Hepatic stellate cell (primary cell): ENCODE results near the gene MRTO4.
"Not testable (repeated sequence)": the region's sequence is repeated elsewhere in the genome, so short reads cannot be mapped to it uniquely, and the experiment has no call there.

Source experiments
- DNase-seq: peaks from one replicate; pipeline ENCODE4 v3.0.0; 2011; ENCODE audit warnings: low spot score

MRTO4 gene

GRCh38 chr1:19270343-19270730 is 18.7 kb downstream of the MRTO4 start:
- DNase-seq = not testable (repeated sequence)

GRCh38 chr1:19272064-19272463 is 20.5 kb downstream of the MRTO4 start:
- DNase-seq = no peak

- DNase-seq = no peak
Measured at GRCh38 chr1:19273106-19273843, 21.7 kb downstream of the MRTO4 start.

GRCh38 chr1:19273844-19274531 is 22.4 kb downstream of the MRTO4 start:
- not testable (repeated sequence) for DNase-seq

- DNase-seq = no peak
Measured at GRCh38 chr1:19274636-19275035, 23.0 kb downstream of the MRTO4 start.

- no peak for DNase-seq
Measured at GRCh38 chr1:19283891-19284290, 32.3 kb downstream of the MRTO4 start.

GRCh38 chr1:19284881-19285280 is 33.3 kb downstream of the MRTO4 start:
- no peak for DNase-seq

GRCh38 chr1:19285366-19285765 is 33.8 kb downstream of the MRTO4 start:
- not testable (repeated sequence) for DNase-seq

GRCh38 chr1:19285807-19286206 is 34.2 kb downstream of the MRTO4 start:
- not testable (repeated sequence) for DNase-seq

GRCh38 chr1:19287436-19288185 is 36.0 kb downstream of the MRTO4 start:
- no peak for DNase-seq

- peak; percentile 64 for DNase-seq
Measured at GRCh38 chr1:19288324-19289241, 37.0 kb downstream of the MRTO4 start, which contains the start of gene AKR7A3. Gene AKR7A3 (minus strand): TSS chr1:19288770. CDS start chr1:19288709, 61 bp downstream.

- DNase-seq = no peak
Measured at GRCh38 chr1:19289244-19289643, 37.6 kb downstream of the MRTO4 start.

GRCh38 chr1:19294638-19295037 is 43.0 kb downstream of the MRTO4 start:
- no peak for DNase-seq

GRCh38 chr1:19300211-19300610 is 48.6 kb downstream of the MRTO4 start:
- no peak for DNase-seq

GRCh38 chr1:19304081-19304480 is 52.5 kb downstream of the MRTO4 start:
- DNase-seq = not testable (repeated sequence)

- DNase-seq = no peak
Measured at GRCh38 chr1:19305880-19306279, 54.3 kb downstream of the MRTO4 start.

GRCh38 chr1:19306941-19307340 is 55.3 kb downstream of the MRTO4 start:
- no peak for DNase-seq

- DNase-seq = no peak
Measured at GRCh38 chr1:19307794-19308508, 56.3 kb downstream of the MRTO4 start.

GRCh38 chr1:19308509-19308907 is 56.9 kb downstream of the MRTO4 start:
- DNase-seq = no peak

- peak; percentile 94 for DNase-seq
Measured at GRCh38 chr1:19309123-19309813, 57.7 kb downstream of the MRTO4 start.
